ENCODE results near the gene MCF2L. TPM values are rescaled to one million over a fixed set of nuclear protein-coding genes. Genes with fewer than 3 reads are reported as not detected.

MCF2L gene
- total RNA-seq, 4 donors from 2014 or later, result 18.4 to 173 (median 57.6) TPM

DNA sequence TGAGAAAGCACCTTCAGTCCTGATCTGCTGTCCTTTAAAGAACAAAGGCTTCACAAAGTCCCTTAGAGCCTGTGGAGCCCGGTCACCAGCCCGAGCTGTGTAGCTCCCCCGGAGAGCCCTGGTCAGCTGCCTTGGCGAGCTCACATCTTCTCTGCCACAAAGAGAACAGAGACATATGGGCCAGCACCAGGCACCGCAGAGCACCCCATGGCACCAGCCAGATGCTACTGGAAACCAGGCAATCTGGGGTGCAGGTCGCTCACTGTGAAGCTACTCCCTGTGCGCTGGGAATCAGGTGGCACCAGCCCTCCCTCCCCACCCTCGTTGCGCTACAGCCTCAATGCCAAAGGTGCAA, 92.2 kb downstream of the MCF2L start:
- TF ChIP-seq, protein P1, sequence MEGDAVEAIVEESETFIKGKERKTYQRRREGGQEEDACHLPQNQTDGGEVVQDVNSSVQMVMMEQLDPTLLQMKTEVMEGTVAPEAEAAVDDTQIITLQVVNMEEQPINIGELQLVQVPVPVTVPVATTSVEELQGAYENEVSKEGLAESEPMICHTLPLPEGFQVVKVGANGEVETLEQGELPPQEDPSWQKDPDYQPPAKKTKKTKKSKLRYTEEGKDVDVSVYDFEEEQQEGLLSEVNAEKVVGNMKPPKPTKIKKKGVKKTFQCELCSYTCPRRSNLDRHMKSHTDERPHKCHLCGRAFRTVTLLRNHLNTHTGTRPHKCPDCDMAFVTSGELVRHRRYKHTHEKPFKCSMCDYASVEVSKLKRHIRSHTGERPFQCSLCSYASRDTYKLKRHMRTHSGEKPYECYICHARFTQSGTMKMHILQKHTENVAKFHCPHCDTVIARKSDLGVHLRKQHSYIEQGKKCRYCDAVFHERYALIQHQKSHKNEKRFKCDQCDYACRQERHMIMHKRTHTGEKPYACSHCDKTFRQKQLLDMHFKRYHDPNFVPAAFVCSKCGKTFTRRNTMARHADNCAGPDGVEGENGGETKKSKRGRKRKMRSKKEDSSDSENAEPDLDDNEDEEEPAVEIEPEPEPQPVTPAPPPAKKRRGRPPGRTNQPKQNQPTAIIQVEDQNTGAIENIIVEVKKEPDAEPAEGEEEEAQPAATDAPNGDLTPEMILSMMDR (IDR thresholded peaks at IDR 0.05; ENCODE audit: low read depth), result no peak

DNA sequence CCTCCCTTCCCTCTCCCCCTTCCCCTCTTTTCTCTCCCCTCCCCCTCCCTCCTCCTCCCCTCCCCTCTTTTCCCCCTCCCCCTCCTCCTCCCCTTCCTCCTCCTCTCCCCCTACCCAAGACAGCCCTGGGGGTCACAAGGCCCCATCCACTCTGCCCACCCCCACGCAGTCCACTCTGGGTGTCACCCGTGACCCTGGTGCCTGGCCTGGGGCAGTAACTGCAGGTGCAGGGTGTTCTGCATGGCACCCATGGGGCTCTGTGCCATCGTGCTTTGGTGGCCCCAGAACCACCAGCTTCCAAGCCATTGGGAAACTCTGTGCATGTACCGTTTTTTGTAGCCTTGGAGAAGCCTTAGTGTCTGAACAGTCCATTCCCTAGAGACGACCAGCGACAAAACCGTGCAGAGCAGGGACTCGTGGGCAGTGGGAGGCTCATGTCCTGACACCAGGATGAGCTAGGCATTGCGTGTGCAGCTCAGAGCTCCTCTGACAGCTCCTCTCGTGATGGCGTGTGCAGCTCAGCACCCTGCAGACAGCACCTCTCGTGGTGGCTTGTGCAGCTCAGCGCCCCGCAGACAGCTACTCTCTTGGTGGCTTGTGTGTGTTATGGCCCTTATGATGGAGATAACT, 92.9 kb downstream of the MCF2L start:
- TF ChIP-seq, protein P1 (IDR thresholded peaks at IDR 0.05; ENCODE audit: low read depth), result no peak

DNA sequence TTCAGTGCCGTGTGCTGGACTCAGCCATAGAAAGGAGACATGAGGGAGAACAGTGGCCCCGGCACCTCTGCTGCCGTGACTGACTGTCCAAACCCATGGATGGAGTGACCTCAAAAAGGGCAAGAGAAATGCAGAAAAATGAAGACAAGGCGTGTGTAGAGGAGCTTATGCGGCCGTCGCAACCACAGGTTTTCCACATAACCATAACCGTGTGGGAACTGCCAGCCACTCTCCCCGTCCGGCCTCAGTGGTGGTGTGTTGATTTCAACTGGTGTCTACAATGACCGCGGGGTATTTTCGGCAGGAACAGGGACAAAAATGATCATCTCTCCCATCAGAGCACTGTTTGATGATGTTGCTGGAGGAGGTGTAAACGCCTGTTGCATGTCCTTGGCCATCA, 93.7 kb downstream of the MCF2L start:
- TF ChIP-seq, protein P1 (IDR thresholded peaks at IDR 0.05; ENCODE audit: low read depth), result no peak

DNA sequence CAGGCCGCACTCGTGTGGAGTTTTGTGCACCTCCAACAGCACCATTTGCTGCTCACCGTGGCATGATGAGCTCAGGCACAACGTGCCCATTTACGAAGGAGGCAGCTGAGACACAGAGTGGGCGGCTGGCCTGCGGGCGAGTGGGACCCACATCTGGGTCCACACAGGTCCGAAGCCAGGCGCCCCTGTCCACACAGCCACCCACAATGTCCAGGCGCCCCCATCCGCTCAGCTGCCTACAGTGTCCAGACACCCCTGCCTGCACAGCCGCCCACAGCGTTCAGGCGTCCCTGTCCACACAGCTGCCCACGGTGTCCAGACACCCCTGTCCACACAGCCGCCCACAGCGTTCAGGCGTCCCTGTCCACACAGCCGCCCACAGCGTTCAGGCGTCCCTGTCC, 94.1 kb downstream of the MCF2L start:
- TF ChIP-seq, protein P1 (IDR thresholded peaks at IDR 0.05; ENCODE audit: low read depth), result no peak

DNA sequence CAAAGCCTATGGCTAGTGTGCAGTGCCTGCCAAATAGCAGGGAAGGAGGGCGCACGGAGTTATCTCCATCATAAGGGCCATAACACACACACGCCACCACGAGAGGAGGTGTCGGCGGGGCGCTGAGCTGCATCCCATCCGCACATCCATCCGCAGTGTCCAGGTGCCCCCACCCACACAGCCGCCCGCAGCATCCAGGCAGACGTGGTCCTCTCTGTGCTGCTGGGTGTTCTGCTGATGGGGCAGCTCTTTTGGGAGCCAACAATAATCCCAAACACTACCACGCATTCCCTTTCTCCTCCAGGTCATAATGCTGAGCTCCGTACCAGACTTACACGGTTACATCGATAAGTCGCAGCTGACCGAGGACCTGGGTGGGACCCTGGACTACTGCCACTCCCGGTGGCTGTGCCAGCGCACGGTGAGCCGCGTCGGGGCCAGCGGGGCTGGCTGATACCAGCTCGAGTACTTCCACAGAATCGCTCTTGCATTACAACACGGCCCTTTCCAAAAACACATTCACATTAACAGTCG, 95.1 kb downstream of the MCF2L start:
- TF ChIP-seq, protein P1 (IDR thresholded peaks at IDR 0.05; ENCODE audit: low read depth), result no peak

DNA sequence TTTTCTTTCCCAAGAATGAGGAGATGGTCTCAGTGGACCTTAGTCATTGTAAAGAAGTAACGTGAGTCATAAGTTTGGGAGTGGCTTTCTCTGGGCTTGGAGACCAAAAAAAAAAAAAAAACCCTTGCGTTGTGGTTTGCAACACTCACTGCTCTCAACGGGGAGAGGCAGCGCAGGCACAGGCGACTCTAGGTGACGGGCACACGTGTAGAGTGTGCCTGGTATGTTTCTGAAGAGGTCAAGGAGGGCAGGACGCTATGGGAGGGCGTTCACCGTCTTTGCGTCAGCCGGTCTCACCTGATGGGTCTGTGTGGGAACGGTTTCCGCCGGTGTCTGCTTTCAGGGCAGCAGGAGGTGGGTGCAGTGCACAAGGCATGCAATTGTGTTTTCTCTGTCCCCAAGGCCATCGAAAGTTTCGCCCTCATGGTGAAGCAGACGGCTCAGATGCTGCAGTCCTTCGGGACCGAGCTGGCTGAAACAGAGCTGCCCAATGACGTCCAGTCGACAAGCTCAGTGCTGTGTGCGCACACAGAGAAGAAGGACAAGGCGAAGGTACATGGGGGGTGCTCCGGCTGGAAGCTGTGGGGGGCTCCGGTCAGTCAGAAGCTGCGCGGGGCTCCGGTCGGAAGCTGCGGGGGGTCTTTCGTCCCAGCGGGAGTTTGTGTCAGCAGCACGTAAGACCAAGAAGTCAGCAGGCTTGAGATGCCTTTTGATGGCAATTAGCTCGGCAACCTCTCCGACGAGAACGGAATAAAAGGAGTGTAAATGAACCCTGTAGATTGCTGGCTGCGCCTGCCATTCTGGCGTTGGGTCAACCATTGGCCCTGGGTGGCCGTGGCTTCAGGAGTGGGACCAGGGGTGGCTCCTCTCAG, 95.8 kb downstream of the MCF2L start:
- TF ChIP-seq, protein P1 (IDR thresholded peaks at IDR 0.05; ENCODE audit: low read depth), result no peak

DNA sequence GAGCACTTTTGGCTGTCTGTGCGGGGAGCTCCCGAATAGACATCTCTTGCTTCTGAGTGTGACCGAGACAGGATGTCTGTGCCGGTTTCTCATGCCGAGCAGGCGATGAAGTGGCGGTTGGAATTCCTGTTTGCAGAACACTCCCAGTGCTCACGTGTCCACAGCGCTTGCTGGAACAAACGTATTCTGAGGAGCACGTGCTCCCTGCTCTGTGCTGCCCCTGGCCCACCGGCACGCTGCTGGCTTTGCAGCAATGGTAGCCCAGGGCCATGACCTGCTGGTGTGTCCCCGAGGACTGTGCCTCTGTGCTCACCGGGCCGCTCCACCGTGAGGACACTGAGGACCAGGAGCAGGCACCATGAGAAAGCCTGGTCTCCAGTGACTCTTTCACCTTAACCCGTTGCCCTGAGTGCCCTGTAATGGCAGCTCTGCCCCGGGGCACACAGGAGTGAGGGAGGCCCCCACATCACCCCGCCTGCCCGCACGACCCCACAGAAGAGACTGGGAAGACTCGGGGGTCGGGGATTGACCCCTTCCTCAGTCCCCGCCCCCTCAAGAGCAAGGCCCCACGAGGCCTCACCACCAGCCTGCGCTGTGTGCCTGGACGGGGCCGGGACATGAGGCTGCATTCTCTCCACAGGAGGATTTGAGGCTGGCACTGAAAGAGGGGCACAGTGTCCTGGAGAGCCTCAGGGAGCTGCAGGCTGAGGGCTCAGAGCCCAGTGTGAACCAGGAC, 96.6 kb downstream of the MCF2L start:
- TF ChIP-seq, protein P1 (IDR thresholded peaks at IDR 0.05; ENCODE audit: low read depth), result no peak
